Dendritic cell treated with granulocyte-macrophage colony-stimulating factor and Interleukin-4, amounts not matched to agents 40 ng/mL and 50 ng/mL, for 4 days (primary cell): ENCODE results near the gene TYR.
"Not testable (repeated sequence)": the region's sequence is repeated elsewhere in the genome, so short reads cannot be mapped to it uniquely, and the experiment has no call there.

ENCODE experiments used
- H3K27ac Mint-ChIP-seq: one replicate; pipeline ENCODE4 v1.8.0; 2022; ENCODE audit warnings: mild to moderate bottlenecking, mixed read lengths
- H3K27me3 Mint-ChIP-seq: one replicate; pipeline ENCODE4 v1.8.0; 2022; ENCODE audit warnings: mild to moderate bottlenecking, mixed read lengths
- H3K36me3 Mint-ChIP-seq: one replicate; pipeline ENCODE4 v1.8.0; 2022; ENCODE audit warnings: low read depth, mixed read lengths
- H3K4me1 Mint-ChIP-seq: one replicate; pipeline ENCODE4 v1.8.0; 2022; ENCODE audit warnings: low read depth, mixed read lengths
- H3K4me3 Mint-ChIP-seq: one replicate; pipeline ENCODE4 v1.8.0; 2022; ENCODE audit warnings: mild to moderate bottlenecking, moderate library complexity, mixed read lengths
- H3K9me3 Mint-ChIP-seq: one replicate; pipeline ENCODE4 v1.8.0; 2022; ENCODE audit warnings: mixed read lengths
- intact Hi-C: fragments of 100-400 bp; cut with micrococcal nuclease; formaldehyde crosslinking; loops from one replicate; pipeline ENCODE4 v1.15.0; 2022

The TYR gene

DNA sequence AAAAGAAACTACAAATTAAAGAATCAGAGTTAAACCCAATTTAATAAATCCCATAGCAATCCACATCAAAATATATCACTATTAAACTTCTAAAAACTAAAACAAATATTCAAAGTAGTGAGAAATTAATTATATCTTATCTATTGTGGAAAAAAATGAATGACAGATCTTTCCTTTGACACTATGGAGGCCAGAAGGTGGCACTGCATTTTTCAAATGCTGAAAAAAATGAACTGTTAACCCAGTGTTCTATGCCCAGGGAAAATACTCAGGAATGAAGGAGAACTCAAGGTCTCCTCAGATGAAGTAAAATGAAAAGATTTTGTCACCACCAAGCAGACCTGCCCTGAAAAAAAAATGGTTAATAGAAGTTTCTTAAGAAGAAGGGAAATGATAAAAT, 27.7 kb downstream of the TYR start:
- no peak overlapping the region for H3K27ac Mint-ChIP-seq
- intact Hi-C loops: no loop called here

DNA sequence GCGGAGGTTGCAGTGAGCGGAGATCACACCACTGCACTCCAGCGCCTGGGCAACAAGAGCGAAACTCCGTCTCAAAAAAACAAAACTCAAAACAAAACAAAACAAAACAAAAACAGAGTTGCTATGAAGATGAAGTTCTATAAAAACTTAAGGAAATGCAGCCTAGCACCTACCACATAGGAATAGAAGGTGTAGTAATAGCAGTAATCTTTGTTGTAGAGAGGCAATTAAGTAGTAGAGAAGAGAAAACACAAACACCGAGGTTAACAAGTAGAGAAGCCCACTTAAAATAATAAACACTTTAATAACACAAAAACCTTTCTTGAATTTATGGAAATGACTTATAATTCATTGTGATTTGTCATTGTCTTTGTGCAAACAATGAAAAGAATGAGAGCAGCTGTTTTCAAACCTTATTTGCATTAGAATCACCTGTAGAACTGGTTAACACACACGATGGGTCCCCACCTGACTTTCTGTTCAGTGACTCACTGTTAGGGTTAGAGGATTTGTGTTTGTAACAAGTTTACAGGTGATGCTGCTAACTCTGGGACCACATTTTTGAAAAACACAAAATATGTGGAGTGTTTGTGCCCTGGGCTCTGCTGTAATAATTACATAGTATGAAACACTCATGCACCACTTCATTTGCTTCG, 43.1 kb downstream of the TYR start:
- Mint-ChIP-seq H3K9me3 (no peaks in the 10 kb centered on the region), H3K27ac (no peak overlapping the region), H3K27me3 (no peaks in the 10 kb centered on the region), H3K36me3 (no peaks in the 10 kb centered on the region), H3K4me3 (no peak overlapping the region), H3K4me1 (no peaks in the 10 kb centered on the region)
- intact Hi-C loops: no loop called here

More for the DNA sequence above, 27.7 kb downstream of the TYR start:
- Mint-ChIP-seq H3K27me3 (no peaks in the 10 kb centered on the region), H3K4me3 (no peak overlapping the region), H3K9me3 (peaks cover 7% of the 10 kb centered on the region), H3K36me3 (no peaks in the 10 kb centered on the region), H3K4me1 (no peaks in the 10 kb centered on the region)

DNA sequence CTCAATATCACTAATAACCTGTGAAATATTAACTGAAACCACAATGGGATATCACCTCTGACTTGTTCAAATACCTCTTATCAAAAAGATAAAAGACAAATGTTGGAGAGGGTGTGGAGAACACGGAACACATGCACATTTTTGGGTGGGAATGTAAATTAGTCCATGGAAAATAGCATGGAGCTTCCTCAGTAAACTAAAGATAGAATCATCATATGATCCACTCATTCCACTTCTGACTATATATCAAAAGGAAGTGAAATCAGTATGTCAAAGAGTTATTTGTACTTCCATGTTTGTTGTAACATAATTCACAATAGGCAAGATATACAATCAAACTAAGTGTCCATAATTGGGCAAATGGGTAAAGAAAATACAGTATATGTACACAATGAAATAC, 57.4 kb downstream of the TYR start:
- Mint-ChIP-seq H3K27me3 (no peaks in the 10 kb centered on the region), H3K9me3 (no peaks in the 10 kb centered on the region), H3K27ac (no peak overlapping the region), H3K36me3 (no peaks in the 10 kb centered on the region), H3K4me1 (no peaks in the 10 kb centered on the region), H3K4me3 (no peak overlapping the region)
- intact Hi-C loops: no loop called here

- Mint-ChIP-seq H3K27ac (no peak overlapping the region), H3K9me3 (no peaks in the 10 kb centered on the region), H3K4me3 (no peak overlapping the region), H3K27me3 (no peaks in the 10 kb centered on the region), H3K36me3 (no peaks in the 10 kb centered on the region), H3K4me1 (no peaks in the 10 kb centered on the region)
- intact Hi-C loops: no loop called here
Measured at GRCh38 chr11:89235976-89236375, 58.3 kb downstream of the TYR start.

GRCh38 chr11:89247007-89247406, 69.3 kb downstream of the TYR start:
- H3K27ac Mint-ChIP-seq, H3K27me3 Mint-ChIP-seq, H3K4me1 Mint-ChIP-seq, intact Hi-C loops, H3K36me3 Mint-ChIP-seq, H3K4me3 Mint-ChIP-seq: not testable (repeated sequence)
- H3K9me3 Mint-ChIP-seq: peaks cover 11% of the 10 kb centered on the region

DNA sequence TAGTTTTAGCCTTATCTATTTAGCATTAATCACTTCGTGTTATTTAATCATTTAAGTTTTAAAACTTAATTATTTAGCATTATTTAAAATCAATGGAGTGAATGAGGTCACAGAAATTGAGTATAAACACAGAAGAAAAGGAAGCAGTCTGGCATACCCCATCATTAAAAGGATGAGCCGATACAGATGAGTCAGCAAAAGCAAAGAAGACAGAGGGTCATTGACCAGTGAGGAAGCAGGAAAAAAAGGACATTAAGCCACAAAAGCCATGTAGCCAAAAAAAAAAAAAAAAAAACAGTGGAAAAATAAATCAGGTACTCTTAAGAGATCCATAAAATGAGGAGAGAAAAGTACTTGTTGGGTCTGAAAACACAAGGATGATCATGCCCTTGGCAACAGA, 71.5 kb downstream of the TYR start:
- H3K4me3 Mint-ChIP-seq: no peak overlapping the region
- H3K9me3 Mint-ChIP-seq: peaks cover 11% of the 10 kb centered on the region
- no peaks in the 10 kb centered on the region for H3K4me1 Mint-ChIP-seq
- H3K27ac Mint-ChIP-seq: no peak overlapping the region
- no peaks in the 10 kb centered on the region for H3K36me3 Mint-ChIP-seq
- no peaks in the 10 kb centered on the region for H3K27me3 Mint-ChIP-seq
- intact Hi-C loops: no loop called here

DNA sequence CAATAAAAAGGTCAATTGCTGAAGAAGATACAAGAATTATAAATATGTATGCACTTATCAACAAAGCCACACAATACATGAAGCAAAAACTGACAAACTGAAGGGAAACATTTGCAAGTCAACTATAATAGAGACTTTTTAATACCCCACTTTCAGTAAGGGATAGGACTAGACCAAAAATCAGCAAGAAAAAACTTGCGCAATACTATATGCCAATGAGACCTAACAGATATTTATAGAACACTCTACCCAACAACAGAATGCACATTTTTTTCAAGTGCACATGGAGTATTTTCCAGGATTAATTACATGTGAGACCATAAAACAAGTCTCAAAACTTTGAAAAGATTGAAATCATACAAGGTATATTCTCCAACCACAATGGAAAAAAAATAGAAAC, 83.8 kb downstream of the TYR start:
- H3K4me3 Mint-ChIP-seq, H3K4me1 Mint-ChIP-seq: not testable (repeated sequence)

DNA sequence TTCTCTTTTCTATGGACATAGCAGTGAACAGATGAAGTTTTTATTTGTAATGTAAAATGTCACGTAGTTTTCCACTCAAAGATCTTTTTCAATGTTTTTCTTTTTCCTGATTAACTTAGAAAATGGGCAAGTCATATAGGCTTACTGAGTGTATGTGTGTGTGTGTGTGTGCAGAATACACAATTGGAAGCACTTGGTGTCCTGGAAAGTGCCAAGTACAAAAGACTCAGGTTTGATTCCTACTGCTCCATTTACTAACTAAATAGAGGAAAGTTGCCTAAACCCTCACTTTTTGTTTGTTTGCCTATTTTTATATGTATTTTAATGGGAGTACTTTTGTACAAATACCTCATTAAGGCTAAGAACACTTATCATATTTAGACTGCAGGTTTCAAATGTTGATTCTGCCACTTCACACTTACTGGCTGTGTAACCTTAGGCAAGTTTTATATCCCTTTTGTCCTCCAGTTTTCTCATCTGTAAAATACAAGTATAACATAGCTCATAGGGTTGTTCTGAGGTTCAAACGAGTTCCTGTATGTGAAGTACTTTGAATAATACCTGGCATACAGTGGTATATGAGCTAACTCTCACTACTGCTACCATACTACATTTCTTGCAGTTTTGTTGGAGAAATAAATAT, 90.1 kb downstream of the TYR start:
- Mint-ChIP-seq H3K27ac (no peak overlapping the region), H3K36me3 (no peaks in the 10 kb centered on the region), H3K4me3 (no peak overlapping the region), H3K4me1 (no peaks in the 10 kb centered on the region), H3K27me3 (no peaks in the 10 kb centered on the region), H3K9me3 (no peaks in the 10 kb centered on the region)
- intact Hi-C loops: no loop called here

More for the DNA sequence above, 83.8 kb downstream of the TYR start:
- H3K9me3 Mint-ChIP-seq, H3K27ac Mint-ChIP-seq, intact Hi-C loops, H3K27me3 Mint-ChIP-seq, H3K36me3 Mint-ChIP-seq: not testable (repeated sequence)

DNA sequence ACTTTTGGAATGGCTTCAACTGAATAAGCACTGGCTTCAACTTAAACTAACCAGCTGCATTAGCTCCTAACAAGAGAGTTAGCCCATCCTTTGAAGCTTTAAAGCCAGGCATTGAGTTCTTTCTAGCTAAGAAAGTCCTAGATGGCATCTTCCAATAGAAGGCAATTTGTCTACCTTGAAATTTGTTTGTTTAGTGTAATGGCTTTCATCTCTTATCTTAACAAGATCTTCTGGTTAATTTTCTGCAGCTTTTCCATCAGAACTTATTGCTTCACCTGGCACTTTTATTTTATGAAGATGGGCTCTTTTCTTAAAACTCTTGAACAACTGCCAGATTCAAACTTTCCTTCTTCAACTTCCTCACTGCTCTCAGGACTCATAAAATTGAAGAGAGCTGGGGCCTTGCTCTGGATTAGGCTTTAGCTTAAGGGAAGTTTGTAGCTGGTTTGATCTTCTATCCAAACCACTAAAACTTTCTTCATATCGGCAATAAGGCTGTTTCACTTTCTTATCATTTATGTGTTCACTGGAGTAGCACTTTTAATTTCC, 94.9 kb downstream of the TYR start:
- H3K27ac Mint-ChIP-seq, intact Hi-C loops, H3K4me1 Mint-ChIP-seq, H3K9me3 Mint-ChIP-seq, H3K36me3 Mint-ChIP-seq, H3K27me3 Mint-ChIP-seq, H3K4me3 Mint-ChIP-seq: not testable (repeated sequence)

DNA sequence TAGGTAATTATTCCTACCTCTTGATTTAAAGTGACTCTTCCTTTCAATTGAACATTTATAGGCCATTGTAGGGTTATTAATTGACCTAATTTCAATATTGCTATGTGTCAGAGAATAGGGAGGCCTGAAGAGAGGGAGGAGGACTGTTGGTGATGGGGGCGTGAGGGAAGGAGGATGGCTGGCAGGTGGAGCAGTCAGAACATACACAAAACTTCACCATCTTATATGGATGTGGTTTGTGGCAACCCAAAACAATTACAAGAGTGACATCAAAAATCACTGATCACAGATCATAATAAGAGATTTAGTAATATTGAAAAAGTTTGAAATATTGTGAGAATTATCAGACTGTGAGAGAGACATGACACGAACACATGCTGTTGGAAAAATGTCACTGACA, 95.5 kb downstream of the TYR start:
- H3K4me3 Mint-ChIP-seq, H3K9me3 Mint-ChIP-seq, intact Hi-C loops, H3K27me3 Mint-ChIP-seq, H3K36me3 Mint-ChIP-seq, H3K4me1 Mint-ChIP-seq, H3K27ac Mint-ChIP-seq: not testable (repeated sequence)

GRCh38 chr11:89275966-89276365, 98.3 kb downstream of the TYR start:
- no peak overlapping the region for H3K4me3 Mint-ChIP-seq
- peaks cover 9% of the 10 kb centered on the region for H3K9me3 Mint-ChIP-seq
- no peaks in the 10 kb centered on the region for H3K36me3 Mint-ChIP-seq
- H3K27ac Mint-ChIP-seq: no peak overlapping the region
- intact Hi-C loops: no loop called here
- H3K4me1 Mint-ChIP-seq: no peaks in the 10 kb centered on the region
- no peaks in the 10 kb centered on the region for H3K27me3 Mint-ChIP-seq

GRCh38 chr11:89279176-89279575, 101.5 kb downstream of the TYR start:
- Mint-ChIP-seq H3K4me3 (no peak overlapping the region), H3K4me1 (no peaks in the 10 kb centered on the region), H3K36me3 (no peaks in the 10 kb centered on the region), H3K27me3 (no peaks in the 10 kb centered on the region), H3K9me3 (peaks cover 9% of the 10 kb centered on the region), H3K27ac (no peak overlapping the region)
- intact Hi-C loops: no loop called here

DNA sequence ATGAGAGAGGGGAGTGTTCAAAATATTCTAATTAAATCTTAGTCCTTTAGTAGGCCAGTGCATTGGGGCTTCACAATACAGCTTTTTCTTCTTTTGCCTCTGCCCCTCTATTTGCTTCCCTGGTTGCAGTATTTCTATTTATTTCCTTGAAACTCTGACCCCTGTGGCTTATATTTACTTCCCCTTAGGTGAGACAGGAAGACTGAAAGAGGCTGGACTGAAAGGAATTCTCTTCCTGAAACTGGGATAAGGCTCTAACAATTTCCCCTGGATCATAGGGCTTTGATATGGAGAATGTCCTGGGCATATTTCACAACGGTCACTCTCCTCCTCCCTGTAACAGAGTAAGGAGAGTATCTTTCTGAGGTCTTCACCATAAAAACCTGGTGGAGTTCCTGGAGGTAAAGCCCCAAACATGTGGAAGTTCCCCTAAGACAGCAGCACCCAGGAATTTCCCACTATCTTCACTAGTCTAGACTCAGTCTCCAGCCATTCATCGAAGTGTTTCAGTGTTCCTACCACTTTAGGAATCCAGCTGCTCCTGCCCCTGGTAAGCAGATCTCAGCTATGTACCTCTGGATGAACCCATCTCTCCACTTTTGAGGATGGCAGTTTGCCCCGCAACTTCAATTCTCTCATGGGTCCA, 103.5 kb downstream of the TYR start:
- intact Hi-C loops, H3K4me3 Mint-ChIP-seq, H3K36me3 Mint-ChIP-seq, H3K27ac Mint-ChIP-seq, H3K4me1 Mint-ChIP-seq, H3K9me3 Mint-ChIP-seq, H3K27me3 Mint-ChIP-seq: not testable (repeated sequence)

- H3K27me3 Mint-ChIP-seq, H3K4me1 Mint-ChIP-seq, H3K4me3 Mint-ChIP-seq, H3K36me3 Mint-ChIP-seq, H3K9me3 Mint-ChIP-seq, intact Hi-C loops, H3K27ac Mint-ChIP-seq: not testable (repeated sequence)
Measured at GRCh38 chr11:89286601-89287000, 108.9 kb downstream of the TYR start.
